Mammary epithelial cell (primary cell): ENCODE data around the gene SYNE2.

Experiments
- CTCF ChIP-seq, 2 donors: IDR thresholded peaks in 1 of 2; conservative IDR thresholded peaks in 1 of 2; 2 replicates each; pipeline ENCODE4 v1.5.1; 2011 to 2012; ENCODE audit warnings: inconsistent platforms in 2 of 2, low read length in 2 of 2, mild to moderate bottlenecking in 2 of 2, control low read depth in 1 of 2, low read depth in 1 of 2; ENCODE audit not compliant: insufficient read depth in 1 of 2; ENCODE audit errors: extremely low read depth in 1 of 2
- EZH2 ChIP-seq: IDR thresholded peaks from 2 replicates; pipeline ENCODE4 v1.6.1; 2012; ENCODE audit warnings: low read length, inconsistent platforms, borderline replicate concordance

- TF ChIP-seq CTCF (conservative IDR thresholded peaks at IDR 0.05 in 1 of 2, IDR thresholded peaks at IDR 0.05 in 1 of 2; ENCODE audit: extremely low read depth in 1 of 2, insufficient read depth in 1 of 2, low read depth in 1 of 2, low read length in 2 of 2) = no peak
- TF ChIP-seq EZH2 = no peak
Observed at GRCh38 chr14:63923422-63923752, 70.6 kb downstream of the SYNE2 start.
